Dermis microvascular lymphatic vessel endothelial cell (primary cell): ENCODE data around the gene CYSRT1. TPM values are rescaled to one million over a fixed set of nuclear protein-coding genes. Genes with fewer than 3 reads are reported as not detected.

Source experiments
- DNase-seq, 2 donors: peaks; one replicate each; pipeline versions ENCODE4 v3.0.0 to v3.0.0-alpha.2; 2010; ENCODE audit warnings: low read depth in 2 of 2
- total RNA-seq: library from RNA; depleted of rRNA; stranded (reverse); fragments of >200 nt; gene quantifications from 2 replicates; pipeline ENCODE4 v1.2.1, GENCODE V29; 2014

CYSRT1 gene
- total RNA-seq, 1 donor from 2014 or later, result 0.13 TPM

DNA sequence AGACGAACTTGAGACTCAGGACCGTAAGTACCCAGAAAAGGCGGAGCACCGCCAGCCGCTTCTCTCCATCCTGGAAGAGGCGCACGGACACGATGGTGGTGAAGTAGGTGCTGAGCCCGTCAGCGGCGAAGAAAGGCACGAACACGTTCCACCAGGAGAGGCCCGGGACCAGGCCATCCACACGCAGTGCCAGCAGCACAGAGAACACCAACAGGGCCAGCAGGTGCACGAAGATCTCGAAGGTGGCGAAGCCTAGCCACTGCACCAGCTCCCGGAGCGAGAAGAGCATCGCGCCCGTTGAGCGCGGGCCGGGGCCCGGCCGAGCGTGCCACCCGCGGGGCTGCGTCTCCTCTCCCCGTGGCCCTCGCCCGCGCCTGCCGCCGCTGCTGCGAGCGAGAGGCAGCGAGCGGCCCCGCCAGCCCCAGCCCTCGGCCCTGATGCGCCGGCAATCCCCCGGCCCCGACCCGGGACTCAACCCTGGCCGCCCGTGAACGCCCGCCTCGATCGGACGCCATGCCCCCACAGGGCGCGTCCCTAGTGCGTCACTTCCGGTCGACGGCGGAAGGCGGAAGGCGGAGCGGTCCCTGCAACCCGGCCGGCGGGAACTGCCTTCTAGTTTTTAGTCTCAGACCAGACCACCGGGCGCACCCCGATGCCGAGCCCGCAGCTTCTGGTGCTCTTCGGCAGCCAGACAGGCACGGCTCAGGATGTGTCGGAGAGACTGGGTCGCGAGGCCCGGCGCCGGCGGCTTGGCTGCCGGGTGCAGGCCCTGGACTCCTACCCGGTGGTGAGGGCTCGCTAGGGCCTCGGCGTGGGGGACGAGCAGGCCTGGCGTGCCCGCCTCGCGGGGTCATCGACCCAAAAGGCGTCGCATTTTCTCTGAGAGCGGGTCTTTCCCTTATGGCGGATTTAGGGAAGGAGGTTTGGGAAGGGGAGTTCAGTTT, 19.6 kb upstream of the CYSRT1 start, which contains the start of the genes NDOR1 and TMEM203:
TSS of gene NDOR1 (plus strand) at position 575 of the 944 bp plus-strand sequence. CDS start at position 653, 78 bp downstream.
TSS of gene TMEM203 (minus strand) at position 523 of the 944 bp plus-strand sequence. CDS start at position 289, 234 bp downstream.
- DNase-seq, result peak; percentile 63 to 88

DNA sequence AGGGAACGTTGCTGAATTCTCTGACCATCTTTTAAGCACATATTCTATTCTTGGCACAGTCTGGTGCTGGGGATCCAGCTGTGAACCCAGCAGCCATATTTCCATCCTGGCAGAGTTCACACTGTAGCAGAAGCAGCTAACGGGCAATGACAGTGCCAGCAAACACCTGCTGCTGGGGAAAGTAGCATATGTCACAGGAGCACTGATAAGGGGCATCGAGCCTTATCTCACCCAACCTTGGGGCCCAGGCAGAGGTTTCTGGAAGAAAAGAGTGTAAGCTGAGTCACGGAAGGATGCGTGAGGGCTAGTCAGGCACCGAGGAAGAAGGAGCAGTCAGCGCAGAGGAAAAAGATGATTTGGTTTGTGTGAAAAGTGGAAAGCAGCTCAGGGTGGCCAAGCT, 18.4 kb upstream of the CYSRT1 start:
- DNase-seq, result no peak

DNA sequence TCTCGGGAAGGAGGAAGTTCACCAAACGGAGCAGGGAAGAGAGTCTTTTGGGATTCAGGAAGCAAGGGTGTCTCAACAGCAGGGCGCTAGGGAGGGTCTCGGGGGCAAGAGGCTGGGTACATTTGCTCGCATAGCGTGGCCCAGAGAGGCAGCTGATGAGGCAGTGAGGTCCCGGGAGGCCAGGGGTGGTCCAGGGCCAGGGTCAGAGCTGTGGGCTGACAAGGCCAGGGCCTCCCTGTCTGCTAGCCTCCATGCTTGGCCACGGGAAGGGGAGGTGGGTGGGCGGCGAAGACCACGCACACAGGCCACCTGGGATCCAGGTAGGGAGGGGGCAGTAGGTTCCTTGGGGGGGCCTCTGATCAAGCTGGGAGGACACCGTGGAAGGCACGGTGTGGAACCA, 13.4 kb upstream of the CYSRT1 start:
- DNase-seq, result no peak

DNA sequence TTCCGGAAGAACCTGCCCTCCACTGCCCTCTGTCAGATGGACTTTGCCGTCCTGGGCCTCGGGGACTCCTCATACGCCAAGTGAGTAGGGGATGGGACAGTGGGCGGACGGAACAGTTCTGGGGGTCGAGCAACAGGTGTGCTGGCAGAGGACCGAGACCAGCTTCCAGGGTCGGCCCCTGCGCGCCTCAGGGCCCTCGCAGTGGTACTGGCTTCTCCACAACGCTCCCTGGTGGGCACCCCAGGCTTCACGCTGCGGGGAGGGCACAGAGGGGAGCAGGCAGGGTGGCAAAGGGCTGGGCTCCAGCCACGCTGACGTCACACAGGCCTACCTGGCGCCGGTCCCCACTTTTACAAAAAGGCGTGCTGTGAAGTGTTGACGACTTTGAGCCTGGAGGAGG, 12.5 kb upstream of the CYSRT1 start:
- DNase-seq, result no peak

DNA sequence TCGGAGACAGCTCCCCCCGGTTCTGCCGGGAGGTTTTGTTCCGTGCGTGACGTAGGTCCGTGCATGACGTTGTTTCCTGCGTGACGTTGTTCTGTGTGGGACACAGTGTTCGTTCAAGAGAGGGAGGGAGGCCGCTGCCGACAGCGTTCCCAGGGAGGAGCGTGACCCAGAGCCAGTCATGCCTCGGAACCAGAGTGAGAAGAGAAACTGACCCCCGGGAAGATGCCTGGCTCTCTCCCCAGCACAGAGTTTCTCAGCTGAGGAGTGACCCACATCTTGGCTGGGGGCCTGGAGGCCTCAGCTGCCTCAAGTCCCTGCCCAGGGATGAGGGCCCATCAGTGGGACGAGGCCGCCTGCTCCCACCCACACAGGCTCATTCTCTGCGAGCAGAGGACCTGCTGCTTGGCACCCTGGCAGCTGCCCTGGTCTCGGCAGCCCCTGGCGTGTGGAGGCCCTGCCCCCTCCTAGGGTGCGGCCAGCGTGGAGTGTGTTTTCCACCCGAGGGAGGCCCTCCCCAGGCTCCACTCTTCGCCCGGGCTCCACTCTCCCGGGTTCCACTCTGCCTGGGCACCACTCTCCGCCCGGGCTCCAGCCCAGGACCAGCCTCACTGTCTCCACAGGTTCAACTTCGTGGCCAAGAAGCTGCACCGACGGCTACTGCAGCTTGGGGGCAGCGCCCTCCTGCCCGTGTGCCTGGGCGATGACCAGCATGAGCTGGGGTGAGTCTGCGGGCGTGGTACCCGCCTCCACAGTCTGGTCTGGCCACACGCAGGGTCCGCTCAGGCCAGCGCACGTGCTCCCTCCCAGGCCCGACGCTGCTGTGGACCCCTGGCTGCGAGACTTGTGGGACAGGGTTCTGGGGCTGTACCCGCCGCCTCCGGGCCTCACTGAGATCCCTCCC, 11.6 kb upstream of the CYSRT1 start:
- DNase-seq, result no peak

DNA sequence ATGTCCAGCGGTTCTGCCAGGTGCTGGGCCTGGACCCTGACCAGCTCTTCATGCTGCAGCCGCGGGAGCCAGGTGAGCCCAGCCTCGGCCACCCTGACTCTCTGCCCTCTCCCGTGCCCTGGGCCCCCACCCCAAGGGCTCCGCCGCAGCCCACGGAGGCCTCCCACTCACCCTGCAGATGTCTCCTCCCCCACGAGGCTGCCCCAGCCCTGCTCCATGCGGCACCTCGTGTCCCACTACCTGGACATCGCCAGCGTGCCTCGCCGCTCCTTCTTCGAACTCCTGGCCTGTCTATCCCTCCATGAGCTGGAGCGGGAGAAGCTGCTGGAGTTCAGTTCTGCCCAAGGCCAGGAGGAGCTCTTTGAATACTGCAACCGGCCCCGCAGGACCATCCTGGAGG, 10.4 kb upstream of the CYSRT1 start:
- no peak for DNase-seq

DNA sequence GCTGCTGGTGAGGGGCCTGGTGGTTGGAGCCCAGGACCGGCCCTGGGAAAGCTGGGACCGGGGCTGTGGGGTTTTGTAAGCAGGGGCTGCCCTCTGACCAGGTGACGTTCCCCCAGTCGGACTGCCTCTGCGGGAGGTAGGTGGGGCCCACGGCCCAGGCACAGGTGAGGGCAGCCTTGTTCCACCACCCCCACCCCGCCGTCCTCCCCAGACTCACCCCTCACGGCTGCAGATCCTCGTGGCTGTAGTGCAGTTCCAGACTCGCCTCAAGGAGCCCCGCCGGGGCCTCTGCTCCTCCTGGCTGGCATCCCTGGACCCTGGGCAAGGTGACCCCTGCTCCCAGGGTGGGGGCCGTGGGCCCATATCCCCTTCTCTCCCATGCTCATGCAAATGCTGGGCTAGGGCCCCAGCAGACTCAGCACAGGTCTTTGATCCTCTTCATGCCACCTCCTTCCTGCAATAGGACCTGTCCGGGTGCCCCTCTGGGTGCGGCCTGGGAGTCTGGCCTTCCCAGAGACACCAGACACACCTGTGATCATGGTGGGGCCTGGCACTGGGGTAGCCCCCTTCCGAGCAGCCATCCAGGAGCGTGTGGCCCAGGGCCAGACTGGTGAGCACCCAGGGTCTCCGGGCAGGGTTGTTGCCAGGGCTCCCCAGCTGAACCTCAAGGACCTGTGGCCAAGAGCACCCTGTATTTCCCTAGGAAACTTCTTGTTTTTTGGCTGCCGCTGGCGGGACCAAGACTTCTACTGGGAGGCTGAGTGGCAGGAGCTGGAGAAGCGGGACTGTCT, 9.6 kb upstream of the CYSRT1 start:
- DNase-seq, result no peak

DNA sequence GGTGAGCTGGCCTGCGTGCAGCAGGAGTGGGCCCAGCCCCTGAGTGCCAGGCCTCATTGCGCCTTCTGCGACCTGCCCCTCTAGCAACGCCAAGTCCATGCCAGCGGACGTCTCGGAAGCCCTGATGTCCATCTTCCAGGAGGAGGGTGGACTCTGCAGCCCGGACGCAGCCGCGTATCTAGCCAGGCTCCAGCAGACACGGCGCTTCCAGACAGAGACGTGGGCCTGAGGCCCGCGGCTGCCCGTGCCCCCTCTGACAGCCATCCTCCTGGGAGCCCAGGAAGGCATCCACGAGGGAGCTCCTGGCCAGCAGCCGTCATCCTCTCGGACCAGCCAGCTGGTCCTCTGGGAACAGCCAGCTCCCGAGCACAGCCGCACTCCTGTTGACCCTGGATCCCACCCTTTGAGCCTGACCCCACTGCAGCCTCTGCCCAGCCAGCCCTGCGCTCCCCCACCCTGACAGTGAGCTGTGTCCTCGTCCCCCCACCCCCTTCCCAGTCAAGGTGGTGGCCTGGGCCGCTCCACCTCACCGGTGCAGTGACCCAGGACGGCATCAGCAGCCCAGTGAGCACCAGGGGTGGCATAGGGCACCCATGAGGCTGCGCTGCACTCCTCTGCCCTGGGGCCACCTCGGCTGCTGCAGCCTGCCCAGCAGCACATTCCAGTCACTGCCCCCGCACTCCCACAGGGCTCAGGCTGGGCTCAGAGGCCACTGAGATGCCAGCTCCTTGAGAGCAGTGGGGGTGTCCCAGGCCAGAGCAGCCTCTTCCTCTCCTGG, 8.6 kb upstream of the CYSRT1 start:
- DNase-seq, result no peak

DNA sequence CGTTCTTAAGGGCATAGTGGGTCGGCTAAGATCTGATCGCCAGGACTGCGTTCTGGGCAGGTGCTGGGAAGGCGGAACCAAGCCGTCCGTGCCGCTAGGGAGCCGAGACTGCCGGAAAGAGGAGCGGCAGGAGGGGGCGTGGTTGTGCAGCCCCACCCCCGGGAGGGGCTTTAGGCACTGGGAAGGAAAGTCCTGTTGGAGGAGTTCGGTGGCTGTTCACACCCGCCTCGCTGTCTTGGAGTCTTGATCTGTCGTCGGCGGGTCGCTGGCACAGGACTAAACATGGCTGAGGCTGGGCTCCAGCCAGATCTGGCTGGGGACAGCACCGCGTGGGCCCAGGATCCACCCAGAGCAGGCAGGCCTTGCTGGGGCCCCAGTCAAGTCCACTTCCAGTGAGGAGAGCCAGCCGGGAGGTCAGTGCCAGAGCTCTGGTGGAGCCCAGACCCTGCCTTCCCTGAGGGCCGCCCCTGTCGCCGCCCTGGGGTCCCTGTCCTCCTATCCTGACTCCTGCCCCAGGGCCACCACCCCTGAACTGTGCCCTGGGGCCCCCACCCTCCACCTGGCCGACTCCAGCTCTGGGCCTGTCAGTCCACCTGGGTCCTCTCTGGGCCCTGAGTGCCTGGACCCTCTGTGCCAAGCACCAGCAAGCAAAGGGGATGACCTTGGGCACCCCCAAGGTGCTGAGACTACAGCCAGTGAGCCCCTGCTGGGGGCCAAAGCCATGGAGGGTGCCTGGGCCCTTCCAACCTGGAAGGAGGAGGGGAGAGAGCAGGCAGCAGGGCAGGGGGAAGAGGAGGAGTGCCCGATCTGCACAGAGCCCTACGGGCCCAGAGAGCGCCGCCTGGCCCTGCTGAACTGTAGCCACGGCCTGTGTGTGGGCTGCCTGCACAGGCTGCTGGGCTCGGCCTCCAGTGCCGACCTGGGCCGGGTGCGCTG, 7.4 kb upstream of the CYSRT1 start:
- DNase-seq, result no peak

DNA sequence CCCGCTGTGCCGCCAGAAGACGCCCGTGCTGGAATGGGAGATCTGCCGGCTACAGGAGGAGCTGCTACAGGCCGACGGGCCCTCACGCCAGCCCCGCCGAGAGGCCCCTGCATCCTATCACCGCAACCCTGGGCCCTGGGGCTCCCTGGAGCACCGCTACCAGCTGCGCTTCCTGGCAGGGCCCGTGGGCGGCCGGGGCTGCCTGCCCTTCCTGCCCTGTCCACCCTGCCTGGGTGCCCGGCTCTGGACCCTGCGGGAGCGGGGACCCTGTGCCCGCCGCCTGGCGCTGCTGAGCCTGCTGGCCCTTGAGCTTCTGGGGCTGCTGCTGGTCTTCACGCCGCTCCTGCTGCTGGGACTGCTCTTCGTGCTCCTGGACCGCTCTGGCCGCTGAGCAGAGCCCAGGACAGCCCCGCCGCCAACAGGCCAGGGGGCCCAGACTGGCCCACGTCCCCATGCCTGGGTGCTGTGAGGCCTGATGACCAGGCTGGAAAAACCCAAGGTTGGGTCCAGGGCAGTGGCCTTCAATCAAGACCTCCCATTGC, 6.7 kb upstream of the CYSRT1 start:
- DNase-seq, result no peak

DNA sequence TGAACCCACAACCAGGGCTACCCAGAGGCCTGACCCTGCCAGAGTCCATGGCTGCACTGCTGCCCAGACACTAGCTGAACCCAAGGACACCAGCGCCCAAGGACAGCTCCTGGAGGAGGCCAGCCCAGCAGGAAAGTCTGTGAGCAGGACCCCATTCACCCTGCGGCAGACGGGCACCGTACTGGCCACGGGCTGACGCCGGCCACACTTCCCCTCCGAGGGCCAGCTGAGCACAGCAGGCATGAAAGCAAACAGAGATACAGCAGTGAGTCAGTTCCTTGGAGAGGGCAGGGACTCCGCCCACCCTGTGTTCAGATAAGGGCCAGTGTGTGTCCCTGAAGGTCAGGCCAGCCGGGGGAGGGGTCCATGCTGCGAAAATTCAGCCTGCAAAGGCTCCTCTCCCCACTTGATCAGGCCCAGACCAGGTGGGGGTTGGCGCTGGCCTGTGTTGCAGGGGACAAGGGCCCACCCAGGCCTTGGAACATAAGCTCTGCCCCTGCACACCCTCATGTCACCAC, 6.2 kb upstream of the CYSRT1 start:
- no peak for DNase-seq

DNA sequence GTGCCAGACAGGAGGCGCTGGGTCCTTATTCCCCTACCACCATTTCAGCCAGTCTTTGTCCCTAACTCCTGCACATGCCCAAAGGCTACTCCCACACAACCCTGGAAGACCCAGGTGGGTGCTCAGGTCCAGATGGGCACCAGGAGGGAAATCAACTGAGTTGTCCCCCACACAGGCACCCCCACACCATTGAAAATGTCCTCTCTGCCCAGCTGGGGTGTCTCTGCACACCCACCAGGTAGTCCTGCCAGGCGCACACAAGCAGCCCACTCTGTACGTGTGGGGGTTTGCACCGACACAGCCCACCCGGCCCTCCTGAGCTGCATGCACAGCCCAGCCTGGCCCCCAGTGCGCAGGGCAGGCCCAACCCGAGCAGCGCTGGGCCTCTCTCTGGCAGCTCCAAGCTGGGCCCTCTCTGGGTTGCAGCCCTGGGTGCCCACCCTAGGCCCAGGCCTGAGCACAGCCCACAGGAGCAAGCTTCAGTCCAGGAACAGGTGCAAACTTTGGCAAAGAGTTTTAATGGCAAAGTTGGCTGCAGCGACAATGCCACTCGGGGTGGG, 5.1 kb upstream of the CYSRT1 start:
- no peak for DNase-seq

DNA sequence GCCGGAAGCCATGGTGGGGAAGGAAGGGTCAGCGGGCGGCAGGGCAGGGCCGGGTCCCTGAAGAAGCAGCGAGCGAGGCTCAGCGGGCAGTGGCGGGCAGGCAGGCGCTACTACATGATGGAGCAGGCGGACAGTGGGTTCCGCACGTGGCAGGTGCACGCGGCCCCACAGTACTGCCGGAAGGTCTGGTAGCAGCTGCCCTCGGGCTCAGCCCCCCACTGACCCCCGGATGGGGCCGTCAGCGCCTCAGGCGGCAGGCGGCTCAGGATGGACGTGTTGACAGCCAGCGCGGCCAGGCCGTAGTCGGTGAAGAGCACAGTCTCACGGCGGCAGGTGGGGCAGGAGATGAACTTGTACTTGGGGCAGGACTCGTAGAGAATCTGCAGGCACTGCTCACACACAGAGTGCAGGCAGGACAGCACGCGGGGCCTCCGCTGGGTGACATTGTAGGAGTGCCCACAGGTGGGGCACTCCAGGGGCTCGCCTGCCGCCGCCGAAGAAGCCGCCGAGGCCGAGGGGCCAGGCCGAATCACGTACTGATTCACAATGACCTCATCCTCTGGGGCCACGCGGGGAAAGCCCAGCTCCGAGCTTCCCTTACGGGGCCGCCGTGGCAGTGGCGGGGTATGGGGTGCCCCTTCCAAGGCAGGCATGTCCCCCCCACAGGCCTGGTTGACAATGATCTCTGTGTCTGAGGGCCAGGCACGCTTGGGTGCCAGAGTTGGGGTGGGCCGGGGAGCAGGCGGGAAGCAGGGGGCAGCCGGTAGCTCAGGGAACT, 4.5 kb upstream of the CYSRT1 start:
- DNase-seq, result no peak

DNA sequence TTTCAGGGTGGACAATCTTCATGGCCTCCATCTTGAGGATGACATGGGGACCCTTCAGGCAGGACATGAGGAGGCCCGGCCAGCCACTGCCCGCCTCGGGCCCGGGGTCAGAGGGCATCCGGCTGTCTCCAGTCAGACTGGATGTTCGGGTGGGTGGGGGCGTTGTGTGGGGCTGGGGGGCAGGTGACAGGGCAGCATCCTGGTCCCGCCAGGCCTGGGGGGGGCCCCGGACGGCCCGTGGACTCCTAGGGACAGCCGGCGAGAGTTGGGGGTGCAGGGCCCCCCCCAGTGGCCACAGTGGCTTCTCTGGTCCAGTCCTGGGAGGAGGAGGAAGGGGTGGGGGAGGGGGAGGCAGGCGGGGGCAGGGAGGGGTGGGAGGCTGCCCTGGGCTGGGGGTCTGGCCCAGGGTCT, 3.9 kb upstream of the CYSRT1 start:
- no peak for DNase-seq

DNA sequence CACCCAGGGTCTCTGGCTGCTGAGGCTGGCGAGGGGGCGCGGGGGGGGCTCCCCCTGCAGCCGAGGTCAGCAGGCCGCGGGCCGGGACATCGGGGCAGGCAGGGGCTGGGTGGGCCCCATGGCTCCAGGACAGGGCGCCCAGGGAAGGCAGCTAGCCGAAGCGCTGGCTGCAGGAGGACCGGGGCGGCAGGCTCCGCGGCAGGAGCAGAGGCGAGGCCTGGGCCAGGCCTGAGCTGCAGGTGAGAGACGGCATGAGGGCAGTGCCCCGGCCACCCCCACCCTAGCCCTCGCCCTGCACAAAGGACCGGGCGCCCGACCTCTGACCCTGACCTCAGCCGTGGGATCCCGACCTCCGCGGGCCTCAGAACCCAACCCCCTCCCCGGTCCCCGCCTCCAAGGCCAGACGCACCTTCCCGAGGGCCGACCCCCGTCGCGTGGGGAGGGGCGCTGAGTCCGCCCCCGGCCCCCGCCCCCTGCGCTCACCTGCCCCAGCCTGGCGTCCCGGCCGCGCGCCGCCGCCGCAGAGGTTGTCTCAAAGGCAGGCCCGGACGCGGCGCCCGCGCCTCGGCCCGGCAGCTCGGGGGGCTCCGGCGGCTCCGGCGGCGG, 3.4 kb upstream of the CYSRT1 start:
- no peak for DNase-seq

DNA sequence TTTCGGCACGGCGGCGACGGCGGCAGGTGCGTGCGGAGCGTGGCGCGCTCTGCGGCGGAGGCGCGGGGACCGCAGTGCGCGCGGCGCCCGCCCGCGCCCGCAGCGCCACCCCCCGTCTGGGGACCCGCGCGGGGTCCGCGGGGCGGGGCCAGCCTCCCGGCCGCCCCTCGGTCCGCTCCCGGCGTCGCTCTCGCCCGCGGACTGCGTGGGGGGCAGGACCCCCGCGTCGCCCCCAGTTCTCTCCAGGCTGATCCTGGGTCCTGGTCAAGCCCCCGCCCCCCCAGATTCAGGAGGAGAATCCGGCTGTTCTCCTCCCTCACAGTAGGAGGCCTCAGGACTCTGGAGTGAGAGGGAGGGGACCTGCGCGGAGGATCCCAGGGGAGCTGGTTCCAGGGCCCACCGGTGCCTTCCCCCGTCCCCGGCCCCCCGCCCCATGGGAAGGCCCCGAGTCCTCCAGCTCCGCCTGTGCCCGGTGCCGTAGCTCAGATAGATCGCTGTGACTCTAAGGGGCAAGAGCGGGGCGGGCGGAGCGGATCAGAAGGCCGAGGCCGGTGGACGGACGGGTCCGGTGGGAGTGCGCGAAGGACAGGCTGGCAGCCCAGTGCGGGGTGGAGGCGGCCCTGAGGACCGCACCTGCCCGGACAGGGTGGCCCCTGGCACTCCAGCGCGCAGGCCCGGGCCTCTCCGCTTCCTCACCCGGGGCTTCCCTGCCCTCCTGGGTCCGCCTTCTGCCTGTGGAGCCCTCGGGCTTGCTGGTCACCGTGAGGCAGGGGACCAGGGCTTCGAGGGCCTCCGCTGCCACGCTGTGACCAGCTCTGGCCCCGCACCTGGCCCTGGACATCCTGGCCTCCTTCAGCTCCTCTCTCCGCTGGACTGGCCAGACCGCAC, 2.5 kb upstream of the CYSRT1 start, which contains the start of gene RNF208:
TSS of gene RNF208 (minus strand) at position 51 of the 888 bp plus-strand sequence. CDS start 1,028 bp downstream, outside the sequence.
- no peak for DNase-seq
